Mucosa of descending colon (tissue), 3 donors: ENCODE data around the gene KAT6B. TPM values are rescaled to one million over a fixed set of nuclear protein-coding genes. Genes with fewer than 3 reads are reported as not detected.

Experiments used
- ATAC-seq: fragments of 200-7000 bp; cut with Tn5 transposase; one replicate; pipeline ENCODE4 v1.9.1; 2020; ENCODE audit warnings: mild to moderate bottlenecking, moderate library complexity
- DNase-seq, 3 donors: peaks; one replicate each; pipeline ENCODE4 v3.0.0-alpha.2; 2020
- H3K36me3 ChIP-seq: fragments of 200-600 bp; one replicate; pipeline ENCODE4 v1.8.0; 2021; ENCODE audit warnings: low read depth, mild to moderate bottlenecking
- H3K4me1 ChIP-seq: fragments of 200-600 bp; one replicate; pipeline ENCODE4 v1.8.0; 2021; ENCODE audit warnings: low read depth, mild to moderate bottlenecking
- H3K4me3 ChIP-seq: fragments of 200-600 bp; one replicate; pipeline ENCODE4 v1.8.0; 2021; ENCODE audit warnings: mild to moderate bottlenecking
- H3K9me3 ChIP-seq: fragments of 200-600 bp; one replicate; pipeline ENCODE4 v1.8.0; 2021; ENCODE audit warnings: mild to moderate bottlenecking
- intact Hi-C, 2 donors: fragments of 100-400 bp; cut with DNase I in 1 of 2; cut with micrococcal nuclease in 1 of 2; formaldehyde crosslinking; loops; one replicate each; pipeline versions ENCODE4 v1.11.0 to v1.11.1; 2022; cut with DNase I, micrococcal nuclease
- total RNA-seq, 3 donors: library from RNA; stranded (reverse); fragmentation: NEBNext Ultra II Directional in 2 of 3; extraction: Animal tissue kit (Norgen Biotek cat#: 25700) in 2 of 3; gene quantifications; one replicate each; pipeline versions ENCODE4 v1.2.1 to v1.2.4, GENCODE V29; 2021 to 2023
- TF ChIP-seq, protein P1 (sequence below): fragments of 200-600 bp; IDR thresholded peaks from one replicate; pipeline ENCODE4 v1.8.0; 2022; ENCODE audit warnings: antibody characterized with exemption, mild to moderate bottlenecking
- donor health status: DM: no; HTN: no; CAD: no; lungs with moderate emphysema.
- donor health status: DM: no; HTN: no; CAD: no.
- donor health status: DM: no; HTN: yes; CAD: no.

Gene KAT6B
- total RNA-seq, 3 donors from 2014 or later: 29.5 to 60.5 (median 39.3) TPM

DNA sequence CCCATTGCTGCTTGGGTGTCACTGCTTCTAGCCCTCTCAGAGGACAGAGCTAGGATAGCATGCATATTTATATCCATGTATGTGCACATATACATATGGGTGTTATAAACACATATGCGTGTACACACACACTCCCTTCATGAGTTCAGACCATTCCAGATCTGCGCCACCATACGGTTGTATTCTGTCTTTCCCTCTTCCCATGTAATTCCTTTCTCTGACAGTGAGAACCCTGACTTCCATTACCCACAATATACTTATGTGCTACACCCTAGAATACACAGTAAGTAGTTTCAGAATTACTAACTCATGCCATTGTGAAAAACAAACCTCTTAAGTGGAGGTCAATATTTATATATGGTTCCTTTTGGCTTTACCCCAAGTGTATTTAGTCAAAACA is 168.5 kb downstream of the KAT6B start:
- H3K4me1 ChIP-seq: no peaks in the 10 kb centered on the region
- TF ChIP-seq, protein P1, sequence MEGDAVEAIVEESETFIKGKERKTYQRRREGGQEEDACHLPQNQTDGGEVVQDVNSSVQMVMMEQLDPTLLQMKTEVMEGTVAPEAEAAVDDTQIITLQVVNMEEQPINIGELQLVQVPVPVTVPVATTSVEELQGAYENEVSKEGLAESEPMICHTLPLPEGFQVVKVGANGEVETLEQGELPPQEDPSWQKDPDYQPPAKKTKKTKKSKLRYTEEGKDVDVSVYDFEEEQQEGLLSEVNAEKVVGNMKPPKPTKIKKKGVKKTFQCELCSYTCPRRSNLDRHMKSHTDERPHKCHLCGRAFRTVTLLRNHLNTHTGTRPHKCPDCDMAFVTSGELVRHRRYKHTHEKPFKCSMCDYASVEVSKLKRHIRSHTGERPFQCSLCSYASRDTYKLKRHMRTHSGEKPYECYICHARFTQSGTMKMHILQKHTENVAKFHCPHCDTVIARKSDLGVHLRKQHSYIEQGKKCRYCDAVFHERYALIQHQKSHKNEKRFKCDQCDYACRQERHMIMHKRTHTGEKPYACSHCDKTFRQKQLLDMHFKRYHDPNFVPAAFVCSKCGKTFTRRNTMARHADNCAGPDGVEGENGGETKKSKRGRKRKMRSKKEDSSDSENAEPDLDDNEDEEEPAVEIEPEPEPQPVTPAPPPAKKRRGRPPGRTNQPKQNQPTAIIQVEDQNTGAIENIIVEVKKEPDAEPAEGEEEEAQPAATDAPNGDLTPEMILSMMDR: no peak
- ATAC-seq (peak; percentile 35), DNase-seq (no peak)
- H3K9me3 ChIP-seq: no peaks in the 10 kb centered on the region
- no peaks in the 10 kb centered on the region for H3K36me3 ChIP-seq
- intact Hi-C loops: no loop called here
- H3K4me3 ChIP-seq: no peak overlapping the region

DNA sequence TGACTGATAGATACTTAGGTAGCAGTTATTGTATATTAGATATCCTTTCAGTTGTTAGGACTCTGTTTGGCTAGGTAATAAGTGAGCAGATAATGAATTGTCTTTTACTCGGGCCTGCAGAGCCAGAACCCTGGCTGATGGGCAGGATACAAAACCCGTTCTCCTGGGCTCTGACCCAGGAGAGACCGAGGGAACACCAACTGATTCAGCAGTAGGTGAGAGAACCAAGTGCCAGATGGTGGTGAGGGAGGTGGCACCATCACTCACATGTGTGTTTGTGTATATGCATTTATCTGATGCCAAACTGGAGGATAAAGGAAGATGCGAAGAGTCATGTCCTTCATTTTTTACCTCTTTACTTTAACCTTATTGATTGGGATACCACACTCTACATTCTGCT is 169.4 kb downstream of the KAT6B start:
- no peaks in the 10 kb centered on the region for H3K9me3 ChIP-seq
- no peak overlapping the region for H3K4me3 ChIP-seq
- no peaks in the 10 kb centered on the region for H3K36me3 ChIP-seq
- no peak for ATAC-seq
- H3K4me1 ChIP-seq: no peaks in the 10 kb centered on the region
- intact Hi-C loops: no loop called here
- TF ChIP-seq, protein P1: no peak
- no peak for DNase-seq

GRCh38 chr10:74997163-74997562 is 170.8 kb downstream of the KAT6B start:
- intact Hi-C loops: no loop called here

GRCh38 chr10:75000748-75001321 is 174.4 kb downstream of the KAT6B start:
- ATAC-seq: no peak
- Histone ChIP-seq H3K36me3 (no peaks in the 10 kb centered on the region), H3K4me1 (no peaks in the 10 kb centered on the region), H3K4me3 (no peak overlapping the region), H3K9me3 (no peaks in the 10 kb centered on the region)
- TF ChIP-seq, protein P1: no peak
- intact Hi-C loops: no loop called here
- DNase-seq: no peak

More at GRCh38 chr10:74997163-74997562, 170.8 kb downstream of the KAT6B start:
- DNase-seq: no peak
- Histone ChIP-seq H3K4me3 (no peak overlapping the region), H3K36me3 (no peaks in the 10 kb centered on the region), H3K4me1 (no peaks in the 10 kb centered on the region), H3K9me3 (no peaks in the 10 kb centered on the region)
- no peak for ATAC-seq
- TF ChIP-seq, protein P1: no peak

GRCh38 chr10:75001715-75002350 is 175.4 kb downstream of the KAT6B start:
- TF ChIP-seq, protein P1: no peak
- no peak overlapping the region for H3K4me3 ChIP-seq
- no peaks in the 10 kb centered on the region for H3K36me3 ChIP-seq
- ATAC-seq (no peak), DNase-seq (no peak)
- intact Hi-C loops: no loop called here
- no peaks in the 10 kb centered on the region for H3K9me3 ChIP-seq
- H3K4me1 ChIP-seq: no peaks in the 10 kb centered on the region
